K562 (cell line): Measurements from ENCODE around the gene ITGB2. TPM values are rescaled to one million over a fixed set of nuclear protein-coding genes. Genes with fewer than 3 reads are reported as not detected.

ENCODE experiments used
- ATF7 ChIP-seq: fragments of 450-650 bp; IDR thresholded peaks from 2 replicates; pipeline ENCODE4 v1.7.1; 2014; ENCODE audit warnings: mild to moderate bottlenecking, moderate library complexity
- CREB1 ChIP-seq, 2 experiments: sonication (generic) in 1 of 2; formaldehyde crosslinking in 1 of 2; IDR thresholded peaks; 2 replicates each; pipeline versions ENCODE4 v1.6.1 to v1.8.0; 2012 to 2022; ENCODE audit warnings: inconsistent platforms in 1 of 2, mild to moderate bottlenecking in 1 of 2, missing genetic modification reagents in 1 of 2, moderate library complexity in 1 of 2
- CTBP1 ChIP-seq: fragments of 450-650 bp; IDR thresholded peaks from 2 replicates; pipeline ENCODE4 v1.6.1; 2016; ENCODE audit warnings: borderline replicate concordance
- GABPB1 ChIP-seq: sonication (generic); formaldehyde crosslinking; IDR thresholded peaks from 2 replicates; pipeline ENCODE4 v1.8.0; 2022; ENCODE audit warnings: mild to moderate bottlenecking, missing genetic modification reagents
- JUND ChIP-seq, 2 experiments: IDR thresholded peaks; 2 replicates in 1 of 2; 3 replicates in 1 of 2; pipeline ENCODE4 v1.6.1; 2011; ENCODE audit warnings: borderline replicate concordance in 2 of 2, low read depth in 2 of 2, low read length in 2 of 2, improper control_type of control experiment in 1 of 2, missing biosample characterization in 1 of 2, missing genetic modification characterization in 1 of 2, missing genetic modification reagents in 1 of 2
- KLF16 ChIP-seq: IDR thresholded peaks from 2 replicates; pipeline ENCODE4 v1.6.1; 2016; ENCODE audit warnings: antibody characterized with exemption
- SMC3 ChIP-seq: conservative IDR thresholded peaks from 2 replicates; pipeline ENCODE4 v1.6.1; 2011; ENCODE audit warnings: low read depth, low read length, improper control_type of control experiment; ENCODE audit not compliant: insufficient read depth
- ZFX ChIP-seq: sonication (generic); formaldehyde crosslinking; IDR thresholded peaks from 2 replicates; pipeline ENCODE4 v1.8.0; 2022; ENCODE audit warnings: mild to moderate bottlenecking, missing genetic modification reagents, moderate library complexity
- ZNF23 ChIP-seq: fragments of 250-450 bp; sonication (Bioruptor Pico); IDR thresholded peaks from 2 replicates; pipeline ENCODE4 v1.4.0; 2020; ENCODE audit warnings: mild to moderate bottlenecking
- ZNF354B ChIP-seq: fragments of 250-450 bp; sonication (Bioruptor Pico); IDR thresholded peaks from 2 replicates; pipeline ENCODE4 v1.4.0; 2020
- polyA plus RNA-seq, 8 experiments: library from polyadenylated mRNA; depleted of rRNA in 4 of 8; stranded (reverse) in 5 of 8; unstranded in 3 of 8; fragments of >200 nt; fragmentation: Nextera tagmentation in 2 of 8; fragmentation: Illumina TruSeq in 1 of 8; extraction: Ambion mirVana in 2 of 8; extraction: Trizol in 1 of 8; gene quantifications; 2 replicates each; pipeline versions ENCODE4 v1.2.1 to v1.2.3, GENCODE V29; 2011 to 2014; ENCODE audit warnings: inconsistent platforms in 1 of 8, missing spikeins in 1 of 8
- total RNA-seq, 7 experiments: library from RNA; depleted of rRNA in 6 of 7; stranded (reverse); fragments of >200 nt in 6 of 7; fragmentation: Illumina TruSeq in 2 of 7; extraction: Trizol in 2 of 7; gene quantifications; 2 replicates each; pipeline versions ENCODE4 v1.2.1 to v1.2.3, GENCODE V29; 2011 to 2021; ENCODE audit warnings: low replicate concordance in 1 of 7
- TF ChIP-seq, protein P1 (sequence below): sonication (generic); formaldehyde crosslinking; IDR thresholded peaks from 2 replicates; pipeline ENCODE4 v1.8.1; 2023; ENCODE audit warnings: mild to moderate bottlenecking, missing genetic modification reagents
- TF ChIP-seq, protein P2 (sequence below): sonication (generic); formaldehyde crosslinking; IDR thresholded peaks from 2 replicates; pipeline ENCODE4 v1.8.0; 2022; ENCODE audit warnings: mild to moderate bottlenecking, missing genetic modification reagents
- TF ChIP-seq, protein P3 (sequence below), 2 experiments: fragments of 450-650 bp; conservative IDR thresholded peaks; 2 replicates each; pipeline ENCODE4 v1.6.1; 2017; ENCODE audit warnings: mild to moderate bottlenecking in 2 of 2, moderate library complexity in 2 of 2
- TF ChIP-seq, protein P4 (sequence below): sonication (generic); formaldehyde crosslinking; IDR thresholded peaks from 2 replicates; pipeline ENCODE4 v1.8.0; 2022; ENCODE audit warnings: missing genetic modification reagents, mild to moderate bottlenecking, moderate library complexity, borderline replicate concordance
- TF ChIP-seq, protein P5 (sequence below): fragments of 250-450 bp; sonication (Bioruptor Pico); IDR thresholded peaks from 2 replicates; pipeline ENCODE4 v1.5.0; 2021; ENCODE audit warnings: mild to moderate bottlenecking, borderline replicate concordance

Gene ITGB2
- total and polyA plus RNA-seq, 9 of the 15 experiments (the other 6 are each of a cell fraction or from before 2014, with no cell fraction given): 0.07 to 1.3 (median 0.51) TPM; not detected in 2

DNA sequence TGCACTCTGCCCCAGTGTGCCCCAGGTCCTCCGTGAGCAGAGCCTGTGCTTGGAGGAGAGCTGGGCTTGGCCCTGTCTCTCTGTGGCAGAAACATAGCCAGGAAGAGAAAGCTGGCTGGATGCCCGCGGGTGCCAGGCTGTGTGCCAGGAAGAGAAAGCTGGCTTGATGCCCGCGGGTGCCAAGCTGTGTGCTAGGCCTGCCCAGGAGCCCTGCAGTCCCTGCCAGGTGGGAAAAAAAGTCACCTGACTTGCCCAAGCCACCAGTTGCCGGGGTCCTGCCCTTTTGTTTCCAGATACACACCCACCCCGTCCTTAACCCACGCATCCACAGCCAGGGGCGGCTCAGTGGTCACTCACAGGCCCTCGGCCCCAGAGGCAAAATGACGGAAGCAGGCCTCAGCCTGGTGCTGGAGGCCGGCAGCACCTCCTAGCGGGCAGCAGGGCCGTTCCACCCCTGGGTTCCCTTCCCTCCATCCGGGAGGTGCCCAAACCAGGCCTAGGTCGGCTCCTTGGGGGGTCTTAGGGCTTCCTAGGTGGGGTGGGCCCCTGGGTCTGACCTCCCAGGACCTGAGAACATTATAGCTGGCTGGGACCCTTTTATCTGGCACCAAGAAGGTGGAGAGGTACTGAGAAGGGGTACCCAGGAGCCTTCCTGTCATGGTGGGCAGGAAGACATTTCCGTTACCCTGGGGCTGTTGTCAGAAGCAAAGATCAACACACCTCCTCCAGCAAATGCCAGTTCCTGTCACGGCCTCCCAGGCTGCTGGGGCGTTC, 9.1 kb downstream of the ITGB2 start (continued):
- TF ChIP-seq CTBP1 (peak; percentile 44; the same call in 1 of the 2 replicates), GABPB1 (peak; percentile 72; the same call in 1 of the 2 replicates), CREB1 (IDR thresholded peaks at IDR 0.05) (no peak), CREB1 (CRISPR knock-in tag; IDR thresholded peaks at IDR 0.05) (peak; percentile 36; the same call in 1 of the 2 replicates), KLF16 (peak; percentile 62), SMC3 (peak; percentile 72), ATF7 (peak; percentile 29; the same call in 1 of the 2 replicates), ZNF354B (CRISPR knock-in tag) (no peak), ZFX (CRISPR knock-in tag) (peak; percentile 72), ZNF23 (CRISPR knock-in tag) (no peak), JUND (IDR thresholded peaks at IDR 0.05; ENCODE audit: borderline replicate concordance, low read depth, low read length) (0 out of 2 replicates have a peak, but pooled peaks have one; percentile 20), JUND (tag; IDR thresholded peaks at IDR 0.05; ENCODE audit: borderline replicate concordance, low read depth, low read length) (no peak)
- TF ChIP-seq, protein P1, sequence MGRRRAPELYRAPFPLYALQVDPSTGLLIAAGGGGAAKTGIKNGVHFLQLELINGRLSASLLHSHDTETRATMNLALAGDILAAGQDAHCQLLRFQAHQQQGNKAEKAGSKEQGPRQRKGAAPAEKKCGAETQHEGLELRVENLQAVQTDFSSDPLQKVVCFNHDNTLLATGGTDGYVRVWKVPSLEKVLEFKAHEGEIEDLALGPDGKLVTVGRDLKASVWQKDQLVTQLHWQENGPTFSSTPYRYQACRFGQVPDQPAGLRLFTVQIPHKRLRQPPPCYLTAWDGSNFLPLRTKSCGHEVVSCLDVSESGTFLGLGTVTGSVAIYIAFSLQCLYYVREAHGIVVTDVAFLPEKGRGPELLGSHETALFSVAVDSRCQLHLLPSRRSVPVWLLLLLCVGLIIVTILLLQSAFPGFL: no peak
- TF ChIP-seq, protein P2, sequence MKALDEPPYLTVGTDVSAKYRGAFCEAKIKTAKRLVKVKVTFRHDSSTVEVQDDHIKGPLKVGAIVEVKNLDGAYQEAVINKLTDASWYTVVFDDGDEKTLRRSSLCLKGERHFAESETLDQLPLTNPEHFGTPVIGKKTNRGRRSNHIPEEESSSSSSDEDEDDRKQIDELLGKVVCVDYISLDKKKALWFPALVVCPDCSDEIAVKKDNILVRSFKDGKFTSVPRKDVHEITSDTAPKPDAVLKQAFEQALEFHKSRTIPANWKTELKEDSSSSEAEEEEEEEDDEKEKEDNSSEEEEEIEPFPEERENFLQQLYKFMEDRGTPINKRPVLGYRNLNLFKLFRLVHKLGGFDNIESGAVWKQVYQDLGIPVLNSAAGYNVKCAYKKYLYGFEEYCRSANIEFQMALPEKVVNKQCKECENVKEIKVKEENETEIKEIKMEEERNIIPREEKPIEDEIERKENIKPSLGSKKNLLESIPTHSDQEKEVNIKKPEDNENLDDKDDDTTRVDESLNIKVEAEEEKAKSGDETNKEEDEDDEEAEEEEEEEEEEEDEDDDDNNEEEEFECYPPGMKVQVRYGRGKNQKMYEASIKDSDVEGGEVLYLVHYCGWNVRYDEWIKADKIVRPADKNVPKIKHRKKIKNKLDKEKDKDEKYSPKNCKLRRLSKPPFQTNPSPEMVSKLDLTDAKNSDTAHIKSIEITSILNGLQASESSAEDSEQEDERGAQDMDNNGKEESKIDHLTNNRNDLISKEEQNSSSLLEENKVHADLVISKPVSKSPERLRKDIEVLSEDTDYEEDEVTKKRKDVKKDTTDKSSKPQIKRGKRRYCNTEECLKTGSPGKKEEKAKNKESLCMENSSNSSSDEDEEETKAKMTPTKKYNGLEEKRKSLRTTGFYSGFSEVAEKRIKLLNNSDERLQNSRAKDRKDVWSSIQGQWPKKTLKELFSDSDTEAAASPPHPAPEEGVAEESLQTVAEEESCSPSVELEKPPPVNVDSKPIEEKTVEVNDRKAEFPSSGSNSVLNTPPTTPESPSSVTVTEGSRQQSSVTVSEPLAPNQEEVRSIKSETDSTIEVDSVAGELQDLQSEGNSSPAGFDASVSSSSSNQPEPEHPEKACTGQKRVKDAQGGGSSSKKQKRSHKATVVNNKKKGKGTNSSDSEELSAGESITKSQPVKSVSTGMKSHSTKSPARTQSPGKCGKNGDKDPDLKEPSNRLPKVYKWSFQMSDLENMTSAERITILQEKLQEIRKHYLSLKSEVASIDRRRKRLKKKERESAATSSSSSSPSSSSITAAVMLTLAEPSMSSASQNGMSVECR (CRISPR knock-in tag): peak; percentile 64; the same call in 1 of the 2 replicates
- TF ChIP-seq, protein P3, sequence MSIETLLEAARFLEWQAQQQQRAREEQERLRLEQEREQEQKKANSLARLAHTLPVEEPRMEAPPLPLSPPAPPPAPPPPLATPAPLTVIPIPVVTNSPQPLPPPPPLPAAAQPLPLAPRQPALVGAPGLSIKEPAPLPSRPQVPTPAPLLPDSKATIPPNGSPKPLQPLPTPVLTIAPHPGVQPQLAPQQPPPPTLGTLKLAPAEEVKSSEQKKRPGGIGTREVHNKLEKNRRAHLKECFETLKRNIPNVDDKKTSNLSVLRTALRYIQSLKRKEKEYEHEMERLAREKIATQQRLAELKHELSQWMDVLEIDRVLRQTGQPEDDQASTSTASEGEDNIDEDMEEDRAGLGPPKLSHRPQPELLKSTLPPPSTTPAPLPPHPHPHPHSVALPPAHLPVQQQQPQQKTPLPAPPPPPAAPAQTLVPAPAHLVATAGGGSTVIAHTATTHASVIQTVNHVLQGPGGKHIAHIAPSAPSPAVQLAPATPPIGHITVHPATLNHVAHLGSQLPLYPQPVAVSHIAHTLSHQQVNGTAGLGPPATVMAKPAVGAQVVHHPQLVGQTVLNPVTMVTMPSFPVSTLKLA (conservative IDR thresholded peaks at IDR 0.05): no peak
- TF ChIP-seq, protein P4, sequence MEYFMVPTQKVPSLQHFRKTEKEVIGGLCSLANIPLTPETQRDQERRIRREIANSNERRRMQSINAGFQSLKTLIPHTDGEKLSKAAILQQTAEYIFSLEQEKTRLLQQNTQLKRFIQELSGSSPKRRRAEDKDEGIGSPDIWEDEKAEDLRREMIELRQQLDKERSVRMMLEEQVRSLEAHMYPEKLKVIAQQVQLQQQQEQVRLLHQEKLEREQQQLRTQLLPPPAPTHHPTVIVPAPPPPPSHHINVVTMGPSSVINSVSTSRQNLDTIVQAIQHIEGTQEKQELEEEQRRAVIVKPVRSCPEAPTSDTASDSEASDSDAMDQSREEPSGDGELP: peak; percentile 65
- TF ChIP-seq, protein P5, sequence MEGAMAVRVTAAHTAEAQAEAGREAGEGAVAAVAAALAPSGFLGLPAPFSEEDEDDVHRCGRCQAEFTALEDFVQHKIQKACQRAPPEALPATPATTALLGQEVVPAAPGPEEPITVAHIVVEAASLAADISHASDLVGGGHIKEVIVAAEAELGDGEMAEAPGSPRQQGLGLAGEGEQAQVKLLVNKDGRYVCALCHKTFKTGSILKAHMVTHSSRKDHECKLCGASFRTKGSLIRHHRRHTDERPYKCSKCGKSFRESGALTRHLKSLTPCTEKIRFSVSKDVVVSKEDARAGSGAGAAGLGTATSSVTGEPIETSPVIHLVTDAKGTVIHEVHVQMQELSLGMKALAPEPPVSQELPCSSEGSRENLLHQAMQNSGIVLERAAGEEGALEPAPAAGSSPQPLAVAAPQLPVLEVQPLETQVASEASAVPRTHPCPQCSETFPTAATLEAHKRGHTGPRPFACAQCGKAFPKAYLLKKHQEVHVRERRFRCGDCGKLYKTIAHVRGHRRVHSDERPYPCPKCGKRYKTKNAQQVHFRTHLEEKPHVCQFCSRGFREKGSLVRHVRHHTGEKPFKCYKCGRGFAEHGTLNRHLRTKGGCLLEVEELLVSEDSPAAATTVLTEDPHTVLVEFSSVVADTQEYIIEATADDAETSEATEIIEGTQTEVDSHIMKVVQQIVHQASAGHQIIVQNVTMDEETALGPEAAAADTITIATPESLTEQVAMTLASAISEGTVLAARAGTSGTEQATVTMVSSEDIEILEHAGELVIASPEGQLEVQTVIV (CRISPR knock-in tag): no peak
